ENCODE measurements around the gene TNIK. TPM values are rescaled to one million over a fixed set of nuclear protein-coding genes. Genes with fewer than 3 reads are reported as not detected.

TNIK gene
- total RNA-seq, 4 donors from 2014 or later = 32.9 to 52.0 (median 40.2) TPM

DNA sequence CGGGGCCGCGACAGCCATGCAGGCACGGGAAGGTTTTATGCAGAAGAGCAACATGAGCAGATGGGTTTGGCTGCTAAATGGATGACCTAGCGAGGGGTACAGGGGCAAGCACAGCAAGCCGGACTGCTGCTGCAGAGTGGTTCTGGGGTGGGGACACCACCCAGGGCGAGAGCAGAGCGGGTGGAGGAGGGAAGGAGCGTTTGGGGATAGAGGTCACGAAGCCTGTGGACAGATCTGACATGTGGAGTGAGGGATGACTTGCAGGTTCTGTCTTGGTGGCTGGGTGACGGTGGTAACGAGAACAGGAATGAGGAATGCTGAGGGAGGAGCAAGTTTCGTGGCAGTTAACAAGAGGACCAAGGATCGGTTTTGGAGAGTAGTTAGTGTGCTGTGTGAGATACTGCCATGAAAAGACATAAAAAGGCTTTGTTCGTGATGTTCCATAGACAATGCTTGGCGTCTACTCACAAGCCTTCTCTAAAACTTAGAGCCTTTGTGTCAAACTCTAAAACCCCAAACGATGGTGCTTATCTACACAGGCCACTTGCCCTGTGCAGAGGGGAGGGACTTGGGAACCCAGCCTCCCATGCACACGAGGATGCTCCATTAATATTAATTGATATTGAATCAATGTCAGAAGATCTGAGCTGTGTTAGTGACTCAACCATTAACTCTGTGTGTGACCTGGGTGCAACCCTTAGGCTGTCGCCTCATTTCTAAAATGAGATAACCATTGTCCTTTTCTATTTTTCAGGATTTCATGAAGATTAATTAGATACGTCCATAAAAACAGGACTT is 301.0 kb downstream of the TNIK start:
- Histone ChIP-seq H3K4me3 (no peak overlapping the region), H3K4me1 (no peaks in the 10 kb centered on the region), H3K27me3 (no peaks in the 10 kb centered on the region), H3K36me3 (peaks cover 0 to 15% (median 0%) of the 10 kb centered on the region in 4 donors), H3K27ac (no peak overlapping the region), H3K9me3 (peaks cover 3 to 8% of the 10 kb centered on the region in 2 donors)
- in situ Hi-C loops (cut with MboI; ENCODE audit: low pct_ligation_motif_present in 1 of 4, low pct_unique_long_range_greater_than_20kb in 1 of 4, low sequenced_read_pairs in 3 of 4) (loop anchor here in 3 of 4 donors (25.0 kb wide), 1 partner anchor 403 kb away; no protein-coding TSS in a partner anchor), intact Hi-C loops (cut with DNase I; ENCODE audit: low total_unique reads) (no loop called here)
- DNase-seq = no peak
- TF ChIP-seq POLR2A (IDR thresholded peaks at IDR 0.05) (no peak), CTCF (IDR thresholded peaks at IDR 0.05) (no peak), EP300 (IDR thresholded peaks at IDR 0.05; ENCODE audit: low read depth) (no peak), POLR2AphosphoS5 (IDR thresholded peaks at IDR 0.05) (no peak)
- WGBS, 2 donors (ENCODE audit: low coverage in 1 of 2) = 90 to 91% methylated on average over 16 to 20 of the region's 20 CpGs

DNA sequence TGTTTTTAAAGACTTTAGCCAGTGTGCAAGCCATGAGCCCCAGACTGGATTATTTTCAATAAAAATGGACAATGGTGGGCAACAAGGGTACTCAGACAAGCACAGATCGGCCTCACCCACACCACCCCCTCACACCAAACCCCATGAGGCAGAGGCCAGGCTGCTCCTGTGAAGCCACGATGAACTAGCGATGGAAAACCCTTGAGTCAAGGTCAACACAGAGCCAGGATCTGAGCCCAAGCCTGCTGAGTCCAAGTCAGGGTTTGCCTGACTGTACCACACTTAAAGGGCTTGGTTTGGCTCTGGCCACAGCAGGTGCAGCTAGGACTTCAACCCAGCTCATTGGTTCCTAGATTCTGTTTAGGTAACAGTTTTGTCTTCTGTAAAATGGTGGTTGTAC is 302.2 kb downstream of the TNIK start:
- intact Hi-C loops (cut with DNase I; ENCODE audit: low total_unique reads) (no loop called here), in situ Hi-C loops (cut with MboI; ENCODE audit: low pct_ligation_motif_present in 1 of 4, low pct_unique_long_range_greater_than_20kb in 1 of 4, low sequenced_read_pairs in 3 of 4) (loop anchor here in 3 of 4 donors (25.0 kb wide), 1 partner anchor 404 kb away; no protein-coding TSS in a partner anchor)
- 89% methylated on average over 3 of the region's 3 CpGs; no CpG with 5 or more reads in 1 of the 2 donors for WGBS, 2 donors (ENCODE audit: low coverage in 1 of 2)
- peaks cover 0 to 10% (median 0%) of the 10 kb centered on the region in 4 donors for H3K36me3 ChIP-seq
- H3K4me1 ChIP-seq = no peaks in the 10 kb centered on the region
- no peak overlapping the region for H3K4me3 ChIP-seq
- H3K27me3 ChIP-seq = no peaks in the 10 kb centered on the region
- no peak overlapping the region for H3K27ac ChIP-seq
- TF ChIP-seq CTCF (IDR thresholded peaks at IDR 0.05) (no peak), POLR2A (IDR thresholded peaks at IDR 0.05) (no peak), EP300 (IDR thresholded peaks at IDR 0.05; ENCODE audit: low read depth) (no peak), POLR2AphosphoS5 (IDR thresholded peaks at IDR 0.05) (no peak)
- no peak for DNase-seq
- peaks cover 0 to 3% of the 10 kb centered on the region in 2 donors for H3K9me3 ChIP-seq

DNA sequence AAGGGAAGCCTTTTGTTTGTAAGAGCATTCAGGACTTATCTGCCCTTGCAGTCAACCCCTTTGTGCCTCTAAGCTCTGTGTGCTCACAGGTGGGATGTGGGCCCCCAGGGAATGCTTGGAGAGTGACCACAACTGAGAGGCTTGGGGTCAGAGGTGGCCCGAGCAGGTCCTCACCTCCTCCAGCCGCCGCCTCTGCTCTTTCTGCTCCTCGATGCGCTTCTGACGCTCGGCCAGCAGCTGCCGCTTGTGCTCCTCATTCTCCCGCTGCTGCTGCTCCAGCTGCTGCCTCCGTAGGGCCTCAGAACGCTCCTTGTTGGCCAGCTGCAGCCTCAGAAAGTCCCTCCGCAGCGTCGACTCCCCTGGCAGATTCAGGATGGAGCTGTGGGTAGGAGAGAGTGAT is 302.9 kb downstream of the TNIK start:
- no peak for DNase-seq
- no peak overlapping the region for H3K27ac ChIP-seq
- no peak for TF ChIP-seq POLR2AphosphoS5 (IDR thresholded peaks at IDR 0.05)
- TF ChIP-seq CTCF (IDR thresholded peaks at IDR 0.05) = no peak
- no peak for TF ChIP-seq EP300 (IDR thresholded peaks at IDR 0.05; ENCODE audit: low read depth)
- no peak for TF ChIP-seq POLR2A (IDR thresholded peaks at IDR 0.05)
- H3K9me3 ChIP-seq = no peaks in the 10 kb centered on the region
- no peak overlapping the region for H3K4me3 ChIP-seq
- peaks cover 0 to 4% (median 0%) of the 10 kb centered on the region in 4 donors for H3K36me3 ChIP-seq
- no peaks in the 10 kb centered on the region for H3K4me1 ChIP-seq
- in situ Hi-C loops (cut with MboI; ENCODE audit: low pct_ligation_motif_present in 1 of 4, low pct_unique_long_range_greater_than_20kb in 1 of 4, low sequenced_read_pairs in 3 of 4) (loop anchor here in 3 of 4 donors (25.0 kb wide), 1 partner anchor 405 kb away; no protein-coding TSS in a partner anchor), intact Hi-C loops (cut with DNase I; ENCODE audit: low total_unique reads) (no loop called here)
- H3K27me3 ChIP-seq = no peaks in the 10 kb centered on the region
- 88% methylated on average over 14 of the region's 14 CpGs; no CpG with 5 or more reads in 1 of the 2 donors for WGBS, 2 donors (ENCODE audit: low coverage in 1 of 2)

DNA sequence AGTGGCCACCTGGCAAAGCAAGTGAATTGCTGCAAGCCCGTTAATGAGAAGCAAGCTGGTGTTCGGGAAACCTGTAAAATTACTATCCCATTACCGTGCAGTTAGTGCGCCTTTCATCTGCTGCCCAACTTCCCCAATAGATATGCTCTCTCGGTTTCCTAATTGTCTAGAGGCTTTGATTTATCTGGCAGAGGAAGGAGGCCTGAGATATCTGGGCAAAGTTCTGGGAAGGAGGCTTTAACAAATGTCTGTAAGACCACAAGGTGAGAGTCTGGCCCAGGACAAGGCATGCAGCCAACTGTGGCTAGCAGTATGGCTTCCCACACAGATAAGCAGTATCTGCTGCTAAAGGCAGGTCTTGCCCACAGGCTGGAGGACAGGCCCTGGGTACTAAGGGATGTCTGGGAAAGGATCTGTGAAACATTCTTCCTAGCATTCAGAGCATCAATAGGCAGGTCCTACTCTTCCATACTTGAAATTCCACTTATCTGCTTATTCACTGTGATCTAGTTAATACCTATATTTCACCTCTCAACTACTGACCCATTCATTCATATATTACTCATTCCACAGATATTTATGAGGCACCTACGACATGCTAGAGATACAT is 303.7 kb downstream of the TNIK start:
- intact Hi-C loops (cut with DNase I; ENCODE audit: low total_unique reads) = no loop called here
- H3K27me3 ChIP-seq = no peaks in the 10 kb centered on the region
- H3K27ac ChIP-seq = no peak overlapping the region
- H3K4me3 ChIP-seq = no peak overlapping the region
- DNase-seq = no peak
- H3K36me3 ChIP-seq = peaks cover 0 to 4% (median 0%) of the 10 kb centered on the region in 4 donors
- WGBS, 2 donors (ENCODE audit: low coverage in 1 of 2) = 47 to 82% methylated on average over 1 to 6 of the region's 6 CpGs
- H3K4me1 ChIP-seq = no peaks in the 10 kb centered on the region
- in situ Hi-C loops (cut with MboI; ENCODE audit: low pct_ligation_motif_present in 1 of 4, low pct_unique_long_range_greater_than_20kb in 1 of 4, low sequenced_read_pairs in 3 of 4) = loop anchor here in 3 of 4 donors (25.0 kb wide), 1 partner anchor 406 kb away; no protein-coding TSS in a partner anchor
- no peak for TF ChIP-seq POLR2AphosphoS5 (IDR thresholded peaks at IDR 0.05)
- no peak for TF ChIP-seq POLR2A (IDR thresholded peaks at IDR 0.05)
- no peak for TF ChIP-seq CTCF (IDR thresholded peaks at IDR 0.05)
- TF ChIP-seq EP300 (IDR thresholded peaks at IDR 0.05; ENCODE audit: low read depth) = no peak
- H3K9me3 ChIP-seq = no peaks in the 10 kb centered on the region
